GM18505 (cell line): Measurements from ENCODE around the gene NTRK3.

Experiments used
- ATAC-seq: cut with Tn5 transposase; IDR thresholded peaks from one replicate; pipeline ENCODE4 v1.9.1; 2021; ENCODE audit not compliant: unreplicated experiment
- POLR2A ChIP-seq: IDR thresholded peaks from 4 replicates; pipeline ENCODE4 v1.6.1; 2011; ENCODE audit warnings: borderline replicate concordance; ENCODE audit not compliant: insufficient read depth, insufficient read length; ENCODE audit errors: extremely low read depth

NTRK3 gene

GRCh38 chr15:87947560-87947959 lies 309.0 kb downstream of the NTRK3 start:
- no peak for TF ChIP-seq POLR2A
- no peak for ATAC-seq

GRCh38 chr15:87945246-87945645 lies 311.3 kb downstream of the NTRK3 start:
- ATAC-seq, result no peak
- no peak for TF ChIP-seq POLR2A

GRCh38 chr15:87944691-87945090 lies 311.8 kb downstream of the NTRK3 start:
- ATAC-seq, result no peak
- TF ChIP-seq POLR2A, result no peak

GRCh38 chr15:87944050-87944449 lies 312.5 kb downstream of the NTRK3 start:
- ATAC-seq, result no peak
- TF ChIP-seq POLR2A, result no peak

- no peak for TF ChIP-seq POLR2A
- no peak for ATAC-seq
These were observed 312.9 kb downstream of the NTRK3 start for GRCh38 chr15:87943626-87944025.

- ATAC-seq, result no peak
- no peak for TF ChIP-seq POLR2A
These were observed 314.2 kb downstream of the NTRK3 start for GRCh38 chr15:87942316-87942715.

GRCh38 chr15:87941606-87942005 lies 314.9 kb downstream of the NTRK3 start:
- no peak for TF ChIP-seq POLR2A
- no peak for ATAC-seq

- no peak for TF ChIP-seq POLR2A
- no peak for ATAC-seq
These were observed 315.8 kb downstream of the NTRK3 start for GRCh38 chr15:87940768-87941167.

GRCh38 chr15:87939848-87940457 lies 316.6 kb downstream of the NTRK3 start:
- TF ChIP-seq POLR2A, result no peak
- ATAC-seq, result no peak

- no peak for TF ChIP-seq POLR2A
These were observed 318.5 kb downstream of the NTRK3 start for GRCh38 chr15:87938031-87938430.

GRCh38 chr15:87935583-87935982 lies 321.0 kb downstream of the NTRK3 start:
- no peak for ATAC-seq
- no peak for TF ChIP-seq POLR2A

More at GRCh38 chr15:87938031-87938430, 318.5 kb downstream of the NTRK3 start:
- ATAC-seq, result no peak

GRCh38 chr15:87931584-87931983 lies 325.0 kb downstream of the NTRK3 start:
- ATAC-seq, result no peak
- TF ChIP-seq POLR2A, result no peak

GRCh38 chr15:87930457-87930856 lies 326.1 kb downstream of the NTRK3 start:
- TF ChIP-seq POLR2A, result no peak
- ATAC-seq, result no peak

- TF ChIP-seq POLR2A, result no peak
- ATAC-seq, result no peak
These were observed 326.7 kb downstream of the NTRK3 start for GRCh38 chr15:87929841-87930240.

- ATAC-seq, result no peak
- no peak for TF ChIP-seq POLR2A
These were observed 332.1 kb downstream of the NTRK3 start for GRCh38 chr15:87924433-87924832.
